GM19025 (cell line): ENCODE measurements around the gene GGPS1.
"Not testable (repeated sequence)": the region's sequence is repeated elsewhere in the genome, so short reads cannot be mapped to it uniquely, and the experiment has no call there.

Experiments
- ATAC-seq: cut with Tn5 transposase; IDR thresholded peaks from one replicate; pipeline ENCODE4 v1.9.1; 2021; ENCODE audit warnings: mild to moderate bottlenecking, low read depth, moderate library complexity; ENCODE audit not compliant: unreplicated experiment

GGPS1 gene

GRCh38 chr1:235336903-235337302 lies 8.5 kb downstream of the GGPS1 start:
- no peak for ATAC-seq

- ATAC-seq, result no peak
Measured at GRCh38 chr1:235339746-235340145, 11.4 kb downstream of the GGPS1 start.

- ATAC-seq, result no peak
Measured at GRCh38 chr1:235341334-235341733, 13.0 kb downstream of the GGPS1 start.

GRCh38 chr1:235342039-235342438 lies 13.7 kb downstream of the GGPS1 start:
- ATAC-seq, result no peak

- no peak for ATAC-seq
Measured at GRCh38 chr1:235342471-235342870, 14.1 kb downstream of the GGPS1 start.

DNA sequence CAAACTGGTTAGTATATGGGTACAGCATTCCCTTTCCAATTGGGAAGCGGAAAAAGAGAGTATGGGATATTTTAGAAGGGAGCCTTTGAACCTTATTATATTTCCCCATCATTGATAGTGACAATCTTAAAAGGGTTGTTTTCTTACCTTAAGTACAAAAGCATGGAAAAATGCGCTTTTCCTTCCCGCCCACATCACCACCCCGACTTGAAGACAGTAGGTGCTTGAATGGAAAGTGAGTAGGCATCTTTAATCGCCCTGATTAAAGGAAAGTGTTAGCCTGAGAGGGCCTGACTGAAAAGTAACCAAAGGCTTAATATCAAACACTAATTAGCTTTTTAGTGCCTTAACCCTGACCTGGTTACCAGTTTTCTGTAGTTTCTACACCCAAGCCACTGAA lies 15.4 kb downstream of the GGPS1 start:
- no peak for ATAC-seq

DNA sequence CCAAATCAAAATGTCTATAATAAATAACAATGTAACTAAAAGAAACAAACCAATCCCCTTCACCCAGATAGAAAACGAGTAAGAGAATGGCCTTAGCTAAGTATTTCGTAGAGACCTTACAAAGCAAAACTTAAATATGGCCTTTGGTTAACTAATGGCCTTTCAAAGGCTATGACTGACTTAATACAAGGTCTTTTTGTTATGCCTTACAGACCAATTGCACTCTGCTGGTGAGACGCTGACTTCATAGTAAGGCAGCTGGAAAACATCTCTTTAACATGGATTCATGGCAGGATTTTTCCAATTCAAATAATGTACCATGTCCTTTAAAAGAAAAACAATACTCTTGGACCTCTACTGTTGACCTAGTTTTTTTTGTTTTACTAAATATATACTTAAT lies 23.1 kb downstream of the GGPS1 start:
- no peak for ATAC-seq

DNA sequence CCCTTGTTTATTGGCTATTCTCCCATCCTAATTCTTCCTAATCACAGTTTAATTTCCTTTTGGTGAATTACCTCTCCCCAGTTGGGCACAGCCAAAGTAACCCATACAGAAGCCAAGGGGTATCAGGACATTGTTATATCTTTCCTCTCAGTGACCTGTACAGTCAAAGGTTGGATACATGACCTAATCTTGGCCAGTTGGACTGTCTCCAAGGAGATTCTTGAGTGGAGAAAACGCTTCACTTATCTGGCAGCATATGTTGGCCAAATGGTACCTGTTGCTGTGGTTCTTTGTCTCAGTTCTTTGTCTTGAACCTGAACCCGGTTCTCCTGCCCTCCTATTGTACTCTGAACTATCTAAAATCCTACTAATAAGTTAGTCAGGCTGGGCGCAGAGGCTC lies 23.5 kb downstream of the GGPS1 start:
- ATAC-seq, result no peak

- no peak for ATAC-seq
Measured at GRCh38 chr1:235357485-235358373, 29.4 kb downstream of the GGPS1 start.

DNA sequence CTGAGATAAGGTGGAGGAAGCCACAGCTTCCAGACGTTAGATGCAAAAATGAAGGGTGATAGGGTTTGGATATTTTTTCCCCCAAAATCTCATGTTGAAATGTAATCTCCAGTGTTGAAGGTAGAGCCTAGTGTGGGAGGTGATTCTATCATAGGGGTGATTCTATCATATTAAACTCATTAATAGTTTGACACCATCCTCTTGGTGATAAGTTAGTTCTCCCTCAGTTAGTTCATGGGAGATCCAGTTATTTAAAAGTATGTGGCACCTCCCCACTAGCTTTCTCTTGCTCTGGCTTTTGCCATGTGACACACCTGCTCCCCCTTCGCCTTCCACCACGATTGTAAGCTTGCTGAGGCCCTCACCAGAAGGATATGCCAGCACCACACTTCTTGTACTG lies 30.5 kb downstream of the GGPS1 start:
- ATAC-seq, result no peak

DNA sequence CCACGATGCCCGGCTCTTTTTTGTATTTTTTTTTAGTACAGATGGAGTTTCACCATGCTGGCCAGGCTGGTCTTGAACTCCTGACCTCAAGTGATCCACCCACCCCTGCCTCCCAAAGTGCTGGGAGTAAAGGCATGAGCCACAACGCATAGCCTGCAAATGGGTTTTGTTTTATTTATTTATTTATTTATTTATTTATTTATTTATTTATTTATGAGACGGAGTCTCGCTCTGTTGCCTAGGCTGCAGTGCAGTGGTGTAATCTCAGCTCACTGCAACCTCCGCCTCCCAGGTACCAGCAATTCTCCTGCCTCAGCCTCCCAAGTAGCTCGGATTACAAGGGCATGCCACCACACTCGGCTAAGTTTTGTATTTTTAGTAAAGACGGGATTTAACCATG lies 35.8 kb downstream of the GGPS1 start:
- ATAC-seq, result not testable (repeated sequence)

- ATAC-seq, result no peak
Measured at GRCh38 chr1:235366286-235366685, 37.9 kb downstream of the GGPS1 start.

DNA sequence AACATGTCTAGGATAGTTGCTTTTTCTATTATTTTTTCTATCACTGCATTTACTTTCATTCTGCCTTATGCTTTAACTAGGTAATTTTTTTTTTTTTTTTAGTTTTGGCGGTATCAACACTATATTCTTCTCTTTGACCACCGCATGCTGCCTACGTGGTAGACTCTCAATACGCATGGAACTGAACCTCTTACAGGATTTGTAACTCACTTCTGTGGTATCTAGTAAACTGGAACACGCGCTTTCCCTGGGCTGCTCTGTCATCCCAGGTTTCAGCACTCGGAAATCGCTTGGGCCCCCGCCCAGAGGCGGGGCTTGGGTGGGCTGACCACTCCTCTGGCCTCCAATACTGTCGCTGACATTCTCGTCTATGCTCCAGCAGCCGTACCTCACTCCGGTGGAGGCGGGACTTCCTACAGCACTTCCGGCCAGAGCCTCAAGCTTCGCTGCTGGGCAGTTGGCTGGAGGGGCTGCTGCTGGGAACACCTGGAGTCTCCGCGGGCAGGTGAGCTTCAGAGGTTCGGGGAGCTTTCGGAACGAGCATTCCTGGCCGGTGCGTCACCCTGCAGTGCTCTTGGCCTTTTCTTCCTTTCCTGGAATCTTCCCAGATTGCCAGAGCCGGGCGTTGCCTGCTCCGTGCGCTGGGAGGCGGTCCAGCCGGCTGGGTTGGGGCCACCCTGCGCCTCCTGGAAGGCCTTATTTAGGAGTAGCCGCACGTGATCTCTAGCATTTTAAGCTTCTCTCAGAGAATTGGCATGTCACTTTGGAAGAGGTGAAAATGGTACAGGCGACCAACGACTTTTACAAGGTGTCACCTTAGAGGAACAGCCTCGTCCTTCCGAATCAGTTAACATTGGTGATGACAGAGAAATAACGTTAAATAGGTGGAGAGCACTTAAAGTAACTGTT lies 38.9 kb downstream of the GGPS1 start, which contains the start of gene TBCE:
TBCE (plus strand) TSS at position 428 of the 909 bp plus-strand sequence. CDS start 12,623 bp downstream, outside the sequence.
- peak; percentile 100 for ATAC-seq

DNA sequence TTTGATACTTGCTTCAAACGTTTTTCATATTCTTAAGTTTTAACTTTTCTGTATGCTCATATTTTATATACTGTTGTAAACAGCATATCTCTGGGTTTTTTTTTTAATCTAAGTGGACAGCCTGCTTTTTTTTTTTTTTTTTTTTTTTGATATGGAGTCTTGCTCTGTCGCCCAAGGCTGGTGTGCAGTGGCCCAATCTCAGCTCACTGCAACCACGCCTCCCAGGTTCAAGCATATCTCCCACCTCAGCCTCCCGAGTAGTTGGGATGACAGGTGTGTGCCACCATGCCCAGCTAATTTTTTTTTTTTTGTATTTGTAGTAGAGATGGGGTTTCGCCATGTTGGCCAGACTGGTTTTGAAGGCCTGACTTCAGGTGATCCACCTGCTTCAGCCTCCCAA lies 40.1 kb downstream of the GGPS1 start:
- ATAC-seq, result no peak

DNA sequence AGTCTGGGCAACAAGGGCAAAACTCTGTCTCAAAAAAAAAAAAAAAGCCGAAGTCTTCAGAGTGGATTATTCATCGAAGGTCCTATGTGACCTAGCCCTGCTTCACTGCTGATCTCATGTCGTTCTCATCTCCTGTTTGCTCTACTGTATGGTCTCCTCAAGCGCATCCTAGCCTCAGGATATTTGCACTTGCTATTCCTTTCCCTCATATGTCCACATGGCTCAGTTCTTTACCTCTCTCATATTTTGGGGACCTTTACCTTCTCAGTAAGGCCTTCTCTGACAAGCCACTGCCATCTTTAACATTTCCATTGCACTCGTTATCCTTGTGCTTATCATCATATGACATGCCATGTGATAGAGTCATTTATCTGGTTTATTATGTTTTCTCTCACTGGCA lies 41.4 kb downstream of the GGPS1 start:
- ATAC-seq, result no peak

- ATAC-seq, result no peak
Measured at GRCh38 chr1:235375919-235376605, 47.7 kb downstream of the GGPS1 start.

DNA sequence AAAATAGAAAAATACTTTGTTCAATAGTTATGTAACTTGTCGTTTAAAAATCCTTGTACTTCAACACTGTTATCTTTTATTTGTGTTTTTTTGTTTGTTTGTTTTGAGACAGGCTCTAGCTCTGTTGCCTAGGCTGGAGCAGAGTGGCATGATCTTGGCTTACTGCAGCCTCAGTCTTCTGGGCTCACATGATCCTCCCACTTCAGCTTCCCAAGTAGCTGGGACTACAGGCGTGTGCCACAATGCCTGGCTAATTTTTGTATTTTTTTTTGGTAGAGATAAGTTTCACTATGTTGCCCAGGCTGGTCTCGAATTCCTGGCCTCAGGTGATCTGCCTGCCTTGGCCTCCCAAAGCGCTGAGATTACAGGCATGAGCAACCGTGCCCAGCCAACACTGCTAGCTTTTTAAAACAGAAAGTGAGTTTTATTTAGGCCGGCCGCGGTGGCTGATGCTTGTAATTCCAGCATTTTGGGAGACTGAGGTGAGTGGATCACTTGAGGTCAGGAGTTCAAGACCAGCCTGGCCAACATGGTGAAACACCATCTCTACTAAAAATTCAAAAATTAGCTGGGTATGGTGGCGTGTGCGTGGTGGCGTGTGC lies 49.9 kb downstream of the GGPS1 start:
- not testable (repeated sequence) for ATAC-seq

GRCh38 chr1:235381955-235382739 lies 53.8 kb downstream of the GGPS1 start:
- ATAC-seq, result not testable (repeated sequence)

DNA sequence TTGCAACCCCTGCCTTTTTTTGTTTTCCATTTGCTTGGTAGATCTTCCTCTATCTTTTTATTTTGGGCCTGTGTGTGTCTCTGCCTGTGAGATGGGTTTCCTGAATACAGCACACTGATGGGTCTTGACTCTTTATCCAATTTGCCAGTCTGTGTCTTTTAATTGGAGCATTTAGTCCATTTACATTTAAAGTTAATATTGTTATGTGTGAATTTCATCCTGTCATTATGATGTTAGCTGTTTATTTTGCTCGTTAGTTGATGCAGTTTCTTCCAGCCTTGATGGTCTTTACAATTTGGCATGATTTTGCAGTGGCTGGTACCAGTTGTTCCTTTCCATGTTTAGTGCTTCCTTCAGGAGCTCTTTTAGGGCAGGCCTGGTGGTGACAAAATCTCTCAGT lies 57.3 kb downstream of the GGPS1 start:
- not testable (repeated sequence) for ATAC-seq
